Measurements from ENCODE around the gene HBM. TPM values are rescaled to one million over a fixed set of nuclear protein-coding genes. Genes with fewer than 3 reads are reported as not detected.
"Not testable (repeated sequence)": the region's sequence is repeated elsewhere in the genome, so short reads cannot be mapped to it uniquely, and the experiment has no call there.

HBM gene
- total RNA-seq, 2 donors from 2014 or later, result 1.2 TPM; not detected in 1

GRCh38 chr16:166375-167121 lies 770 bp downstream of the HBM start:
- Histone ChIP-seq H3K4me1 (peaks cover 0 to 20% of the 10 kb centered on the region in 2 donors), H3K36me3 (no peaks in the 10 kb centered on the region), H3K4me3 (no peak overlapping the region), H3K27ac (no peak overlapping the region), H3K27me3 (peaks cover 33 to 42% of the 10 kb centered on the region in 2 donors), H3K9me3 (no peaks in the 10 kb centered on the region)
- TF ChIP-seq CTCF (IDR thresholded peaks at IDR 0.05), result no peak
- DNase-seq (ENCODE audit: low spot score), result no peak

GRCh38 chr16:167122-167690 lies 1.4 kb downstream of the HBM start:
- Histone ChIP-seq H3K36me3 (no peaks in the 10 kb centered on the region), H3K4me3 (no peak overlapping the region), H3K4me1 (peaks cover 0 to 20% of the 10 kb centered on the region in 2 donors), H3K9me3 (no peaks in the 10 kb centered on the region), H3K27me3 (peaks cover 35 to 42% of the 10 kb centered on the region in 2 donors), H3K27ac (no peak overlapping the region)
- no peak for TF ChIP-seq CTCF (IDR thresholded peaks at IDR 0.05)
- DNase-seq (ENCODE audit: low spot score), result no peak

- TF ChIP-seq CTCF (IDR thresholded peaks at IDR 0.05), result no peak
- Histone ChIP-seq H3K9me3 (no peaks in the 10 kb centered on the region), H3K27ac (no peak overlapping the region), H3K4me3 (no peak overlapping the region), H3K4me1 (peaks cover 0 to 20% of the 10 kb centered on the region in 2 donors), H3K27me3 (peaks cover 35 to 42% of the 10 kb centered on the region in 2 donors), H3K36me3 (no peaks in the 10 kb centered on the region)
- no peak for DNase-seq (ENCODE audit: low spot score)
Observed at GRCh38 chr16:168424-168823, 2.6 kb downstream of the HBM start.

GRCh38 chr16:169014-169413 lies 3.2 kb downstream of the HBM start:
- no peak overlapping the region for H3K27ac ChIP-seq
- no peak overlapping the region for H3K4me3 ChIP-seq
- TF ChIP-seq CTCF (IDR thresholded peaks at IDR 0.05), result no peak
- no peak for DNase-seq (ENCODE audit: low spot score)
- peaks cover 0 to 20% of the 10 kb centered on the region in 2 donors for H3K4me1 ChIP-seq
- H3K27me3 ChIP-seq, result peaks cover 35 to 42% of the 10 kb centered on the region in 2 donors
- no peaks in the 10 kb centered on the region for H3K9me3 ChIP-seq
- no peaks in the 10 kb centered on the region for H3K36me3 ChIP-seq

GRCh38 chr16:170088-170507 lies 4.3 kb downstream of the HBM start:
- H3K9me3 ChIP-seq; H3K36me3 ChIP-seq; H3K4me3 ChIP-seq; H3K27ac ChIP-seq; DNase-seq (ENCODE audit: low spot score): not testable (repeated sequence)
- H3K4me1 ChIP-seq, result peaks cover 0 to 18% of the 10 kb centered on the region in 2 donors
- H3K27me3 ChIP-seq, result peaks cover 37 to 47% of the 10 kb centered on the region in 2 donors

GRCh38 chr16:170788-171187 lies 5.0 kb downstream of the HBM start:
- Histone ChIP-seq H3K27me3 (peaks cover 30 to 45% of the 10 kb centered on the region in 2 donors), H3K4me1 (peaks cover 0 to 11% of the 10 kb centered on the region in 2 donors), H3K27ac (no peak overlapping the region), H3K9me3 (no peaks in the 10 kb centered on the region), H3K36me3 (no peaks in the 10 kb centered on the region), H3K4me3 (no peak overlapping the region)
- TF ChIP-seq CTCF (IDR thresholded peaks at IDR 0.05), result no peak
- DNase-seq (ENCODE audit: low spot score), result no peak

GRCh38 chr16:172374-172941 lies 6.7 kb downstream of the HBM start, which contains the start of gene HBA2:
Gene HBA2, plus strand, starts transcription at chr16:172876. Its CDS starts 37 bp downstream, at chr16:172913.
- not testable (repeated sequence) for H3K27ac ChIP-seq; H3K9me3 ChIP-seq; DNase-seq (ENCODE audit: low spot score); H3K36me3 ChIP-seq; H3K4me1 ChIP-seq; H3K4me3 ChIP-seq
- H3K27me3 ChIP-seq, result peaks cover 16 to 31% of the 10 kb centered on the region in 2 donors

GRCh38 chr16:173211-173854 lies 7.6 kb downstream of the HBM start:
- peaks cover 10 to 32% of the 10 kb centered on the region in 2 donors for H3K27me3 ChIP-seq
- not testable (repeated sequence) for H3K36me3 ChIP-seq; H3K4me1 ChIP-seq; DNase-seq (ENCODE audit: low spot score); H3K9me3 ChIP-seq; H3K4me3 ChIP-seq; H3K27ac ChIP-seq
